Mammary epithelial cell (primary cell): ENCODE results near the gene TEX28.

Experiments used
- CTCF ChIP-seq, 2 donors: IDR thresholded peaks in 1 of 2; conservative IDR thresholded peaks in 1 of 2; 2 replicates each; pipeline ENCODE4 v1.5.1; 2011 to 2012; ENCODE audit warnings: inconsistent platforms in 2 of 2, low read length in 2 of 2, mild to moderate bottlenecking in 2 of 2, control low read depth in 1 of 2, low read depth in 1 of 2; ENCODE audit not compliant: insufficient read depth in 1 of 2; ENCODE audit errors: extremely low read depth in 1 of 2
- EZH2 ChIP-seq: IDR thresholded peaks from 2 replicates; pipeline ENCODE4 v1.6.1; 2012; ENCODE audit warnings: low read length, inconsistent platforms, borderline replicate concordance

GRCh38 chrX:154305541-154306205 lies 10.7 kb upstream of the TEX28 start:
- TF ChIP-seq CTCF (conservative IDR thresholded peaks at IDR 0.05 in 1 of 2, IDR thresholded peaks at IDR 0.05 in 1 of 2; ENCODE audit: extremely low read depth in 1 of 2, insufficient read depth in 1 of 2, low read depth in 1 of 2, low read length in 2 of 2) (no peak), EZH2 (no peak)
